KMS-11 (cell line): ENCODE measurements around the gene KIF3C.

Experiments used
- H2AFZ ChIP-seq: fragments of 200-600 bp; sonication (generic); 2 replicates; pipeline ENCODE4 v1.6.1; 2016; ENCODE audit warnings: antibody characterized with exemption, mixed run types, low read depth
- H3K27ac ChIP-seq: fragments of 200-600 bp; sonication (generic); 2 replicates; pipeline ENCODE4 v1.6.1; 2016; ENCODE audit warnings: mild to moderate bottlenecking, mixed run types
- H3K27me3 ChIP-seq: fragments of 200-600 bp; sonication (generic); 2 replicates; pipeline ENCODE4 v1.6.1; 2017; ENCODE audit warnings: mild to moderate bottlenecking, low read depth, mixed run types, moderate library complexity; ENCODE audit not compliant: insufficient read depth
- H3K36me3 ChIP-seq: fragments of 200-600 bp; sonication (generic); 2 replicates; pipeline ENCODE4 v1.6.1; 2017; ENCODE audit warnings: mild to moderate bottlenecking, mixed run types; ENCODE audit not compliant: insufficient read depth
- H3K4me1 ChIP-seq: fragments of 200-600 bp; sonication (generic); 2 replicates; pipeline ENCODE4 v1.6.1; 2016; ENCODE audit warnings: mild to moderate bottlenecking, low read depth, mixed run types; ENCODE audit not compliant: poor library complexity, severe bottlenecking
- H3K4me2 ChIP-seq: fragments of 200-600 bp; sonication (generic); 2 replicates; pipeline ENCODE4 v1.7.0; 2016; ENCODE audit warnings: mild to moderate bottlenecking, mixed run types
- H3K4me3 ChIP-seq: fragments of 200-600 bp; sonication (generic); IDR thresholded peaks from 2 replicates; pipeline ENCODE4 v1.6.1; 2017; ENCODE audit warnings: low read depth, low read length, mixed read lengths; ENCODE audit not compliant: insufficient read depth
- H3K79me2 ChIP-seq: fragments of 200-600 bp; sonication (generic); 2 replicates; pipeline ENCODE4 v1.6.1; 2016; ENCODE audit warnings: low read depth, mixed run types; ENCODE audit not compliant: insufficient read depth
- H3K9ac ChIP-seq: fragments of 200-600 bp; sonication (generic); 2 replicates; pipeline ENCODE4 v1.6.1; 2016; ENCODE audit warnings: mild to moderate bottlenecking, mixed run types
- H4K20me1 ChIP-seq: fragments of 200-600 bp; sonication (generic); 2 replicates; pipeline ENCODE4 v1.6.1; 2016; ENCODE audit warnings: mild to moderate bottlenecking, mixed run types; ENCODE audit not compliant: insufficient read depth
- CTCF ChIP-seq: fragments of 200-600 bp; sonication (generic); conservative IDR thresholded peaks from 2 replicates; pipeline ENCODE4 v1.6.1; 2017; ENCODE audit warnings: low read depth, mild to moderate bottlenecking, antibody characterized with exemption, low read length, moderate library complexity, mixed read lengths

The KIF3C gene

GRCh38 chr2:26009567-26009963 lies 27.3 kb upstream of the KIF3C start:
- TF ChIP-seq CTCF: no peak
- H3K79me2 ChIP-seq: no peaks in the 10 kb centered on the region
- H3K27me3 ChIP-seq: no peaks in the 10 kb centered on the region
- H3K4me2 ChIP-seq: no peak overlapping the region
- no peaks in the 10 kb centered on the region for H3K36me3 ChIP-seq
- H3K27ac ChIP-seq: no peak overlapping the region
- H3K9ac ChIP-seq: no peak overlapping the region
- H2AFZ ChIP-seq: no peak overlapping the region
- no peaks in the 10 kb centered on the region for H3K4me1 ChIP-seq
- no peaks in the 10 kb centered on the region for H4K20me1 ChIP-seq
- no peak overlapping the region for H3K4me3 ChIP-seq

- no peak overlapping the region for H2AFZ ChIP-seq
- no peak overlapping the region for H3K4me2 ChIP-seq
- H3K27me3 ChIP-seq: no peaks in the 10 kb centered on the region
- no peaks in the 10 kb centered on the region for H3K79me2 ChIP-seq
- TF ChIP-seq CTCF: no peak
- no peak overlapping the region for H3K9ac ChIP-seq
- no peaks in the 10 kb centered on the region for H4K20me1 ChIP-seq
- no peak overlapping the region for H3K27ac ChIP-seq
- no peaks in the 10 kb centered on the region for H3K4me1 ChIP-seq
- H3K4me3 ChIP-seq: no peak overlapping the region
- H3K36me3 ChIP-seq: no peaks in the 10 kb centered on the region
Observed at GRCh38 chr2:26008851-26009566, 26.7 kb upstream of the KIF3C start.

GRCh38 chr2:26008095-26008494 lies 25.8 kb upstream of the KIF3C start:
- no peak overlapping the region for H3K9ac ChIP-seq
- H4K20me1 ChIP-seq: no peaks in the 10 kb centered on the region
- H2AFZ ChIP-seq: no peak overlapping the region
- no peak overlapping the region for H3K4me2 ChIP-seq
- TF ChIP-seq CTCF: no peak
- H3K27me3 ChIP-seq: no peaks in the 10 kb centered on the region
- H3K36me3 ChIP-seq: no peaks in the 10 kb centered on the region
- no peak overlapping the region for H3K4me3 ChIP-seq
- no peaks in the 10 kb centered on the region for H3K4me1 ChIP-seq
- H3K27ac ChIP-seq: no peak overlapping the region
- no peaks in the 10 kb centered on the region for H3K79me2 ChIP-seq

GRCh38 chr2:26002632-26003310 lies 20.5 kb upstream of the KIF3C start:
- Histone ChIP-seq H2AFZ (no peak overlapping the region), H3K27me3 (no peaks in the 10 kb centered on the region), H3K9ac (no peak overlapping the region), H3K27ac (no peak overlapping the region), H3K4me3 (no peak overlapping the region), H3K4me1 (no peaks in the 10 kb centered on the region), H3K79me2 (no peaks in the 10 kb centered on the region), H4K20me1 (no peaks in the 10 kb centered on the region), H3K36me3 (no peaks in the 10 kb centered on the region), H3K4me2 (no peak overlapping the region)
- TF ChIP-seq CTCF: no peak
